SK-N-SH treated with all-trans-retinoic acid at 6 μM for 48 hours (cell line): ENCODE results near the gene SAMMSON.

Experiments
- ATAC-seq: fragments of 200-7000 bp; cut with Tn5 transposase; 3 replicates; pipeline ENCODE4 v1.9.1; 2020; ENCODE audit warnings: mild to moderate bottlenecking, moderate library complexity
- ARNTL ChIP-seq: fragments of 450-650 bp; formaldehyde crosslinking; IDR thresholded peaks from 2 replicates; pipeline ENCODE4 v1.5.0; 2020; ENCODE audit warnings: low read depth, mild to moderate bottlenecking, moderate library complexity, borderline replicate concordance
- BACH2 ChIP-seq: fragments of 250-450 bp; sonication (Bioruptor Pico); IDR thresholded peaks from 2 replicates; pipeline ENCODE4 v1.9.0; 2021; ENCODE audit warnings: mild to moderate bottlenecking, borderline replicate concordance
- CSDC2 ChIP-seq: fragments of 250-450 bp; sonication (Bioruptor Pico); IDR thresholded peaks from 2 replicates; pipeline ENCODE4 v1.5.0; 2020; ENCODE audit warnings: mild to moderate bottlenecking, moderate library complexity
- ESRRG ChIP-seq: fragments of 250-450 bp; sonication (Bioruptor Pico); IDR thresholded peaks from 2 replicates; pipeline ENCODE4 v1.6.1; 2021; ENCODE audit warnings: mild to moderate bottlenecking
- PPARA ChIP-seq: fragments of 250-450 bp; sonication (Bioruptor Pico); IDR thresholded peaks from 2 replicates; pipeline ENCODE4 v1.5.0; 2020; ENCODE audit warnings: mild to moderate bottlenecking, borderline replicate concordance
- RARB ChIP-seq: fragments of 250-450 bp; sonication (Bioruptor Pico); IDR thresholded peaks from 2 replicates; pipeline ENCODE4 v1.8.0; 2021; ENCODE audit warnings: mild to moderate bottlenecking, moderate library complexity
- SNAI2 ChIP-seq: fragments of 250-450 bp; sonication (Bioruptor Pico); IDR thresholded peaks from 2 replicates; pipeline ENCODE4 v1.5.0; 2020; ENCODE audit warnings: mild to moderate bottlenecking, moderate library complexity
- TCF4 ChIP-seq: fragments of 250-450 bp; sonication (Bioruptor Pico); IDR thresholded peaks from 2 replicates; pipeline ENCODE4 v1.8.0; 2021; ENCODE audit warnings: mild to moderate bottlenecking, moderate library complexity, borderline replicate concordance
- TOX ChIP-seq: fragments of 250-450 bp; sonication (Bioruptor Pico); IDR thresholded peaks from 2 replicates; pipeline ENCODE4 v1.8.0; 2021; ENCODE audit warnings: mild to moderate bottlenecking, moderate library complexity, borderline replicate concordance
- ZC3H10 ChIP-seq: fragments of 250-450 bp; sonication (Bioruptor Pico); IDR thresholded peaks from 2 replicates; pipeline ENCODE4 v1.5.1; 2021; ENCODE audit warnings: mild to moderate bottlenecking, moderate library complexity
- ZFP3 ChIP-seq: fragments of 250-450 bp; sonication (Bioruptor Pico); IDR thresholded peaks from 2 replicates; pipeline ENCODE4 v1.5.0; 2020; ENCODE audit warnings: mild to moderate bottlenecking, moderate library complexity
- ZFP30 ChIP-seq: fragments of 450-650 bp; formaldehyde crosslinking; IDR thresholded peaks from 2 replicates; pipeline ENCODE4 v1.5.0; 2022; ENCODE audit warnings: mild to moderate bottlenecking, moderate library complexity
- ZNF565 ChIP-seq: fragments of 450-650 bp; formaldehyde crosslinking; conservative IDR thresholded peaks from 2 replicates; pipeline ENCODE4 v1.5.0; 2020; ENCODE audit warnings: low read depth, mild to moderate bottlenecking, moderate library complexity
- ZNF8 ChIP-seq: fragments of 450-650 bp; formaldehyde crosslinking; IDR thresholded peaks from 2 replicates; pipeline ENCODE4 v1.5.0; 2020; ENCODE audit warnings: mild to moderate bottlenecking, moderate library complexity
- TF ChIP-seq, protein P1 (sequence below): fragments of 250-450 bp; sonication (Bioruptor Pico); IDR thresholded peaks from 2 replicates; pipeline ENCODE4 v1.8.0; 2021; ENCODE audit warnings: low read depth, mild to moderate bottlenecking, moderate library complexity, borderline replicate concordance
- TF ChIP-seq, protein P2 (sequence below): fragments of 250-450 bp; sonication (Bioruptor Pico); IDR thresholded peaks from 2 replicates; pipeline ENCODE4 v1.5.1; 2021; ENCODE audit warnings: mild to moderate bottlenecking, moderate library complexity
- TF ChIP-seq, protein P3 (sequence below): fragments of 250-450 bp; sonication (Bioruptor Pico); IDR thresholded peaks from 2 replicates; pipeline ENCODE4 v1.8.0; 2020; ENCODE audit warnings: mild to moderate bottlenecking, moderate library complexity, borderline replicate concordance
- TF ChIP-seq, protein P4 (sequence below): fragments of 250-450 bp; sonication (Bioruptor Pico); IDR thresholded peaks from 2 replicates; pipeline ENCODE4 v1.5.0; 2020; ENCODE audit warnings: mild to moderate bottlenecking, moderate library complexity
- TF ChIP-seq, protein P5 (sequence below): fragments of 250-450 bp; sonication (Bioruptor Pico); IDR thresholded peaks from 2 replicates; pipeline ENCODE4 v1.5.1; 2020; ENCODE audit warnings: low read depth, mild to moderate bottlenecking, moderate library complexity

The SAMMSON gene

DNA sequence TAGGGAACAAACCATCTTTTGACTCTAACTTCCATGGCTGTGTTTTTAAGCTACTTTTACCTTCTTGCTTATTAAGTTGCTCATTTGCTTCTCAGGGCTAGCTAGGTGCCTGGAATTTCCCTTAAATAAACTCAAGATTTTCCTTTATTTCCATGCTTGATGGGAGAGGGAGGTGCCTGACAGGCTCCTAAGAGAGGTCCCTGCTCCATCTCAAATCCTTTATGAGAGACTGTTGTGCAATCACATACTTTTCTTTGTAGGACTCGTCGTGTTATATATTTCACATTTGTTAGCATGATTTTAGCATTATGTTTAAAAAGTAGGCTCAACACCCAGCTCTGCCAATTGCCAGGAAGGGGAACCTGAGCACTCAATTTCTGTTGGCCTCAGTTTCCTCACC is 95.7 kb downstream of the SAMMSON start (continued):
- TF ChIP-seq, protein P1, sequence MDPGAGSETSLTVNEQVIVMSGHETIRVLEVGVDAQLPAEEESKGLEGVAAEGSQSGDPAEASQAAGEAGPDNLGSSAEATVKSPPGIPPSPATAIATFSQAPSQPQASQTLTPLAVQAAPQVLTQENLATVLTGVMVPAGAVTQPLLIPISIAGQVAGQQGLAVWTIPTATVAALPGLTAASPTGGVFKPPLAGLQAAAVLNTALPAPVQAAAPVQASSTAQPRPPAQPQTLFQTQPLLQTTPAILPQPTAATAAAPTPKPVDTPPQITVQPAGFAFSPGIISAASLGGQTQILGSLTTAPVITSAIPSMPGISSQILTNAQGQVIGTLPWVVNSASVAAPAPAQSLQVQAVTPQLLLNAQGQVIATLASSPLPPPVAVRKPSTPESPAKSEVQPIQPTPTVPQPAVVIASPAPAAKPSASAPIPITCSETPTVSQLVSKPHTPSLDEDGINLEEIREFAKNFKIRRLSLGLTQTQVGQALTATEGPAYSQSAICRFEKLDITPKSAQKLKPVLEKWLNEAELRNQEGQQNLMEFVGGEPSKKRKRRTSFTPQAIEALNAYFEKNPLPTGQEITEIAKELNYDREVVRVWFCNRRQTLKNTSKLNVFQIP: no peak
- no peak for TF ChIP-seq ZC3H10 (CRISPR knock-in tag)
- TF ChIP-seq TCF4 (CRISPR knock-in tag): no peak
- TF ChIP-seq ARNTL: no peak
- TF ChIP-seq ESRRG (CRISPR knock-in tag): no peak
- no peak for TF ChIP-seq CSDC2 (CRISPR knock-in tag)
- no peak for TF ChIP-seq ZFP3 (CRISPR knock-in tag)

DNA sequence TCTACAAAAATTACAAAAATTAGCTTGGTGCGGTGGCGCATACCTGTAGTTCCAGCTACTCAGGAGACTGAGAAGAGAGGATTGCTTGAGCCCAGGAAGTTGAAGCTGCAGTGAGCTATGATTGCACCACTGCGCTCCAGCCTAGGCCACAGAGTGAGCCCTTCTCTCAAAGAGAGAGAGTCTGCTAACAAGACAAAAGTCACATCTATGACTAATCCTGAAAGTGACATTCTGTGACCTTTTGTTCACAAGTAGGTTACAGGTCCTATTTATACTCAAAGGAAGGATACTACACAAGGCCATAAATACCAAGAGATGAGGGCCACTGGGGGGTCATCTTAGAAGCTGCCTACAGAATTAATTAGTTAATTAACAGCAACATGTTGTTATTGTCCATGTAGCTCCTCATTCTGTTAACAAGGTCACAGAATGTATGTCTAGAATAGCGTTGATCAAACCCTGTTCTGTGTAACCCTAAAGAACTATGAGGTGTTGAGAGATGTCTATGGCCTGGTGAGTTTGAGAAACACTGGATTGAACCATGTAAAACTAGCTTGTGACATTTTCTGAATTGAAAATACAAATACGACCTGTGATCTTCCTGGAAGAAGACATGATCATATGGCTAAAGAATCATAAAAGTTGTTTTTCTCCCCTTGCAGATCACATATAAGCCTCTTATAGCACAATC is 97.0 kb downstream of the SAMMSON start:
- no peak for TF ChIP-seq ZC3H10 (CRISPR knock-in tag)
- TF ChIP-seq, protein P2, sequence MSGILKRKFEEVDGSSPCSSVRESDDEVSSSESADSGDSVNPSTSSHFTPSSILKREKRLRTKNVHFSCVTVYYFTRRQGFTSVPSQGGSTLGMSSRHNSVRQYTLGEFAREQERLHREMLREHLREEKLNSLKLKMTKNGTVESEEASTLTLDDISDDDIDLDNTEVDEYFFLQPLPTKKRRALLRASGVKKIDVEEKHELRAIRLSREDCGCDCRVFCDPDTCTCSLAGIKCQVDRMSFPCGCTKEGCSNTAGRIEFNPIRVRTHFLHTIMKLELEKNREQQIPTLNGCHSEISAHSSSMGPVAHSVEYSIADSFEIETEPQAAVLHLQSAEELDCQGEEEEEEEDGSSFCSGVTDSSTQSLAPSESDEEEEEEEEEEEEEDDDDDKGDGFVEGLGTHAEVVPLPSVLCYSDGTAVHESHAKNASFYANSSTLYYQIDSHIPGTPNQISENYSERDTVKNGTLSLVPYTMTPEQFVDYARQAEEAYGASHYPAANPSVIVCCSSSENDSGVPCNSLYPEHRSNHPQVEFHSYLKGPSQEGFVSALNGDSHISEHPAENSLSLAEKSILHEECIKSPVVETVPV (CRISPR knock-in tag): no peak
- TF ChIP-seq, protein P3, sequence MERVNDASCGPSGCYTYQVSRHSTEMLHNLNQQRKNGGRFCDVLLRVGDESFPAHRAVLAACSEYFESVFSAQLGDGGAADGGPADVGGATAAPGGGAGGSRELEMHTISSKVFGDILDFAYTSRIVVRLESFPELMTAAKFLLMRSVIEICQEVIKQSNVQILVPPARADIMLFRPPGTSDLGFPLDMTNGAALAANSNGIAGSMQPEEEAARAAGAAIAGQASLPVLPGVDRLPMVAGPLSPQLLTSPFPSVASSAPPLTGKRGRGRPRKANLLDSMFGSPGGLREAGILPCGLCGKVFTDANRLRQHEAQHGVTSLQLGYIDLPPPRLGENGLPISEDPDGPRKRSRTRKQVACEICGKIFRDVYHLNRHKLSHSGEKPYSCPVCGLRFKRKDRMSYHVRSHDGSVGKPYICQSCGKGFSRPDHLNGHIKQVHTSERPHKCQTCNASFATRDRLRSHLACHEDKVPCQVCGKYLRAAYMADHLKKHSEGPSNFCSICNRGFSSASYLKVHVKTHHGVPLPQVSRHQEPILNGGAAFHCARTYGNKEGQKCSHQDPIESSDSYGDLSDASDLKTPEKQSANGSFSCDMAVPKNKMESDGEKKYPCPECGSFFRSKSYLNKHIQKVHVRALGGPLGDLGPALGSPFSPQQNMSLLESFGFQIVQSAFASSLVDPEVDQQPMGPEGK (CRISPR knock-in tag): no peak
- no peak for TF ChIP-seq PPARA (CRISPR knock-in tag)
- TF ChIP-seq TOX: no peak
- no peak for TF ChIP-seq ZNF565 (CRISPR knock-in tag)
- no peak for TF ChIP-seq SNAI2 (CRISPR knock-in tag)
- TF ChIP-seq ZFP30 (CRISPR knock-in tag): no peak
- TF ChIP-seq CSDC2 (CRISPR knock-in tag): no peak
- TF ChIP-seq, protein P1: no peak
- TF ChIP-seq, protein P4, sequence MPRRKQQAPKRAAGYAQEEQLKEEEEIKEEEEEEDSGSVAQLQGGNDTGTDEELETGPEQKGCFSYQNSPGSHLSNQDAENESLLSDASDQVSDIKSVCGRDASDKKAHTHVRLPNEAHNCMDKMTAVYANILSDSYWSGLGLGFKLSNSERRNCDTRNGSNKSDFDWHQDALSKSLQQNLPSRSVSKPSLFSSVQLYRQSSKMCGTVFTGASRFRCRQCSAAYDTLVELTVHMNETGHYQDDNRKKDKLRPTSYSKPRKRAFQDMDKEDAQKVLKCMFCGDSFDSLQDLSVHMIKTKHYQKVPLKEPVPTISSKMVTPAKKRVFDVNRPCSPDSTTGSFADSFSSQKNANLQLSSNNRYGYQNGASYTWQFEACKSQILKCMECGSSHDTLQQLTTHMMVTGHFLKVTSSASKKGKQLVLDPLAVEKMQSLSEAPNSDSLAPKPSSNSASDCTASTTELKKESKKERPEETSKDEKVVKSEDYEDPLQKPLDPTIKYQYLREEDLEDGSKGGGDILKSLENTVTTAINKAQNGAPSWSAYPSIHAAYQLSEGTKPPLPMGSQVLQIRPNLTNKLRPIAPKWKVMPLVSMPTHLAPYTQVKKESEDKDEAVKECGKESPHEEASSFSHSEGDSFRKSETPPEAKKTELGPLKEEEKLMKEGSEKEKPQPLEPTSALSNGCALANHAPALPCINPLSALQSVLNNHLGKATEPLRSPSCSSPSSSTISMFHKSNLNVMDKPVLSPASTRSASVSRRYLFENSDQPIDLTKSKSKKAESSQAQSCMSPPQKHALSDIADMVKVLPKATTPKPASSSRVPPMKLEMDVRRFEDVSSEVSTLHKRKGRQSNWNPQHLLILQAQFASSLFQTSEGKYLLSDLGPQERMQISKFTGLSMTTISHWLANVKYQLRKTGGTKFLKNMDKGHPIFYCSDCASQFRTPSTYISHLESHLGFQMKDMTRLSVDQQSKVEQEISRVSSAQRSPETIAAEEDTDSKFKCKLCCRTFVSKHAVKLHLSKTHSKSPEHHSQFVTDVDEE (CRISPR knock-in tag): no peak
- TF ChIP-seq ZNF8: no peak
- TF ChIP-seq ZFP3 (CRISPR knock-in tag): no peak
- no peak for TF ChIP-seq RARB (CRISPR knock-in tag)
- ATAC-seq: no peak

DNA sequence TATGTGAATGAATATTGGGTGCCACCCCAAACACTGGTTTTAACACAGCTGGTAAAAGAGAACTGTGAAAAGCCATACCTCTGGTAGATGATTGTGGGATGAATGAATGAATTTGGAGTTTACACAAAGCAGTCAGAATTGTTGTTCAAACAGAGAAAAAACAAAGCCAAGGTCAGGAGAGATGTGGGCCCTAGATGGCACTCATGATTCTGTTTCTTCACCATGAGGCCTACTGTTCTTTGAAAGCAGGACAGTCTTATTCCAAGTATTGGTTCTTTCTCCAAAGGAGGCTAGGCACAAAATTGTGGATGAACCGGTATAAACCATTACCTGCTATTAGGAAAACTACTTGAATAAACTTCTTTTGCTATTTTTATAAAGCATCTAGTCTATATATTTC is 97.6 kb downstream of the SAMMSON start:
- ATAC-seq: no peak
- TF ChIP-seq BACH2 (CRISPR knock-in tag): no peak
- TF ChIP-seq, protein P3 (CRISPR knock-in tag): no peak
- TF ChIP-seq ARNTL: no peak
- no peak for TF ChIP-seq ZC3H10 (CRISPR knock-in tag)
- TF ChIP-seq, protein P4 (CRISPR knock-in tag): no peak
- TF ChIP-seq, protein P1: no peak
- no peak for TF ChIP-seq TOX
- TF ChIP-seq, protein P5, sequence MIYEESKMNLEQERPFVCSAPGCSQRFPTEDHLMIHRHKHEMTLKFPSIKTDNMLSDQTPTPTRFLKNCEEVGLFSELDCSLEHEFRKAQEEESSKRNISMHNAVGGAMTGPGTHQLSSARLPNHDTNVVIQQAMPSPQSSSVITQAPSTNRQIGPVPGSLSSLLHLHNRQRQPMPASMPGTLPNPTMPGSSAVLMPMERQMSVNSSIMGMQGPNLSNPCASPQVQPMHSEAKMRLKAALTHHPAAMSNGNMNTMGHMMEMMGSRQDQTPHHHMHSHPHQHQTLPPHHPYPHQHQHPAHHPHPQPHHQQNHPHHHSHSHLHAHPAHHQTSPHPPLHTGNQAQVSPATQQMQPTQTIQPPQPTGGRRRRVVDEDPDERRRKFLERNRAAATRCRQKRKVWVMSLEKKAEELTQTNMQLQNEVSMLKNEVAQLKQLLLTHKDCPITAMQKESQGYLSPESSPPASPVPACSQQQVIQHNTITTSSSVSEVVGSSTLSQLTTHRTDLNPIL (CRISPR knock-in tag): no peak
